T47D (cell line): ENCODE results near the gene PRKN.
"Not testable (repeated sequence)": the region's sequence is repeated elsewhere in the genome, so short reads cannot be mapped to it uniquely, and the experiment has no call there.

Experiments
- DNase-seq, 2 experiments: peaks; one replicate each; pipeline versions ENCODE4 v3.0.0 to v3.0.0-alpha.2; 2011 to 2012; ENCODE audit warnings: low read depth in 1 of 2, low spot score in 1 of 2
- JUND ChIP-seq: IDR thresholded peaks from 2 replicates; pipeline ENCODE4 v1.6.1; 2012; ENCODE audit warnings: low read depth
- in situ Hi-C: cut with HindIII; loops from 2 replicates; pipeline ENCODE4 v1.10.0; 2016; ENCODE audit warnings: low sequenced_read_pairs, low pct_unique_long_range_greater_than_20kb

Gene PRKN

GRCh38 chr6:162681447-162681846 lies 46.1 kb downstream of the PRKN start:
- in situ Hi-C loops = no loop called here
- no peak for TF ChIP-seq JUND
- no peak for DNase-seq

- DNase-seq = no peak
- TF ChIP-seq JUND = no peak
- in situ Hi-C loops = no loop called here
Measured at GRCh38 chr6:162680871-162681270, 46.7 kb downstream of the PRKN start.

- in situ Hi-C loops = no loop called here
- DNase-seq = no peak
- TF ChIP-seq JUND = no peak
Measured at GRCh38 chr6:162680367-162680766, 47.2 kb downstream of the PRKN start.

- TF ChIP-seq JUND = no peak
- in situ Hi-C loops = no loop called here
- no peak for DNase-seq
Measured at GRCh38 chr6:162679681-162680080, 47.9 kb downstream of the PRKN start.

GRCh38 chr6:162678896-162679295 lies 48.7 kb downstream of the PRKN start:
- in situ Hi-C loops, DNase-seq: not testable (repeated sequence)

GRCh38 chr6:162675503-162675902 lies 52.1 kb downstream of the PRKN start:
- in situ Hi-C loops = no loop called here

GRCh38 chr6:162674452-162674851 lies 53.1 kb downstream of the PRKN start:
- TF ChIP-seq JUND = no peak
- DNase-seq = no peak
- in situ Hi-C loops = no loop called here

More at GRCh38 chr6:162675503-162675902, 52.1 kb downstream of the PRKN start:
- no peak for TF ChIP-seq JUND
- no peak for DNase-seq

GRCh38 chr6:162671580-162672165 lies 55.9 kb downstream of the PRKN start:
- in situ Hi-C loops = no loop called here
- TF ChIP-seq JUND = no peak

GRCh38 chr6:162670345-162670744 lies 57.2 kb downstream of the PRKN start:
- in situ Hi-C loops = no loop called here
- TF ChIP-seq JUND = no peak

More at GRCh38 chr6:162671580-162672165, 55.9 kb downstream of the PRKN start:
- no peak for DNase-seq

GRCh38 chr6:162666246-162666645 lies 61.3 kb downstream of the PRKN start:
- no peak for TF ChIP-seq JUND
- no peak for DNase-seq
- in situ Hi-C loops = no loop called here

More at GRCh38 chr6:162670345-162670744, 57.2 kb downstream of the PRKN start:
- no peak for DNase-seq

- DNase-seq = no peak
- in situ Hi-C loops = no loop called here
- TF ChIP-seq JUND = no peak
Measured at GRCh38 chr6:162653808-162654207, 73.8 kb downstream of the PRKN start.

GRCh38 chr6:162651505-162651904 lies 76.1 kb downstream of the PRKN start:
- in situ Hi-C loops = no loop called here
- no peak for TF ChIP-seq JUND
- no peak for DNase-seq

GRCh38 chr6:162649271-162649670 lies 78.3 kb downstream of the PRKN start:
- in situ Hi-C loops = no loop called here
- TF ChIP-seq JUND = no peak

GRCh38 chr6:162644153-162644552 lies 83.4 kb downstream of the PRKN start:
- in situ Hi-C loops = no loop called here
- DNase-seq = no peak
- no peak for TF ChIP-seq JUND

More at GRCh38 chr6:162649271-162649670, 78.3 kb downstream of the PRKN start:
- no peak for DNase-seq
